Tongue (tissue), 2 donors: ENCODE results near the gene PRXL2B. TPM values are rescaled to one million over a fixed set of nuclear protein-coding genes. Genes with fewer than 3 reads are reported as not detected.
A peak's percentile ranks its signal among the peaks of the same experiment; 100 is the strongest.
"Not testable (repeated sequence)": the region's sequence is repeated elsewhere in the genome, so short reads cannot be mapped to it uniquely, and the experiment has no call there.

Experiments used
- DNase-seq: peaks from one replicate; pipeline ENCODE4 v3.0.0-alpha.2; 2015
- total RNA-seq: library from RNA; depleted of rRNA; stranded (reverse); fragments of >200 nt; gene quantifications from one replicate; pipeline ENCODE4 v1.2.3, GENCODE V29; 2014

The PRXL2B gene
- total RNA-seq, 1 donor from 2014 or later: 15.4 TPM

- DNase-seq: not testable (repeated sequence)
Measured at GRCh38 chr1:2550309-2550861, 36.2 kb upstream of the PRXL2B start.

GRCh38 chr1:2551544-2551943 lies 35.0 kb upstream of the PRXL2B start:
- not testable (repeated sequence) for DNase-seq

- no peak for DNase-seq
Measured at GRCh38 chr1:2552189-2552588, 34.4 kb upstream of the PRXL2B start.

GRCh38 chr1:2553076-2553475 lies 33.5 kb upstream of the PRXL2B start:
- DNase-seq: not testable (repeated sequence)

DNA sequence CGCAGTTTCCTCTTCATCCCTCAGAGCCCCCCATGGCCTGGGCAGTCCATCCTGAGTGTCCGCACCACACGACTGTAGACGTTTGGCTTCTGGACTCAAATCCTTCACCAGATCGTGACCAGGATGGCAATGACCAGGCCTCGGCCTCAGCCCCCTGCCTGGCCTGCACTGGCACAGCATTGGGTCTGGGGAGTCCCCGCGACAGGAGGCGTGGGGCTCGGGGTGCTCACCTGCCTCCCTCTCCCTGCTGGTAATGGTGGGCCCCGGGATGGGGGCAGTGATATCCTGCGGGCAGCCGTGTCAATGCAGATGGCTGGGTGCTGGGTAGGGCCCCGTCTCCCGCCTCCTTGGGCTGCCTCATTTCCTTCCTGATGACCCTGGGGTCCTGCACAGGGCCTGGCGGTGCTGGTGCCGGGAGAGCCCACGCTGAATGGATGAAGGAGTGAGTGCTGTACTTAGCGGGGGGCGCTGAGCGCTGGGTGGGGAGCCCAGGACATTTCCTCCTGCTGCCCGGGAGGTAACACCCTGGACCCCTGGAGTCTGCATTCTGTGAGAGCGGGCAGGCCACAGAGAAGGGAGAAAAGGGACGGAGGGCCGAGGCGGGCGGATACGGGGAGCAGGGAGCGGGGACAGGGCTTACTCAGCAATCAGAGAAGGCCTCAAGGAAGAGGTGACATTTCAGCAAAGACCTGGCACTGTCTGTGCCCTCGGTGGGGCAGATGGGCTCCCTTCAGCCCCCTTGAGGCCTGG lies 32.5 kb upstream of the PRXL2B start:
- no peak for DNase-seq

DNA sequence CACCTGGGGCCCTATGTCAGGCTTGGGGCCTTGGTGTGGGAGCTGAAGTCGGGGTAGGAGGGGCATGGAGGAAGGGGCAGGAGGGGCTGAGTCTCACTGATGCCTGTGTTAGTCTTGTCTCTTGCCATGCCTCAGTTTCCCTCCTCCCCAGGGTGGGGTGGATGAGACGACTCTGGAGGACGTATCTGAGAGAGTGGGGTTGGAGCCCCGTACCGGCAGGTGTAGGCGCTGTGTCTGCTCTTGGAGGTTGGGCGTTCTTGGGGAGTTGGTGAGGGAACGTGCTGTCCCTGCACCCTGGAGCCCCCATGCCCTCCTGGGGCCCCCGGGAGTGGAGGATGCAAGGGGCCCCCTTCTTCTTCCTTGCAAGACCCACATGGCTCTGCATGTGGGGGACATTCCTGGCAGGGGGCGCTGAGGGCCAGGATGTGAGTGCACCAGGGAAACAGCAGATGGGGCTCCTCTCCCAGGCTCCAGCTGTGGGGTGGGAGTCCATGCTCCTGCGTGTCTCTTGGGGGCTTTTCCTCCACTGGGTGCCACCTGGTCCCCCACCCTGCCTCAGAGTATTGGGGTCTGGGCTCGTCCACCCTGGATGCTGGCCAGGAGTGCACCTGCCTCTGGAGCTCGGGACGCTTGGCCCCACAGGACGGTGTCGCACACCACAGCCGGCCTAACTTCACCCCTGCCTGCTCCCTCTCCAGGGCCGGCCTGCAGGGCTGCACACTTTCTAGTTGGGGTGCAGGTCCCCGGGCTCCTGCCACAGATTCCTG lies 31.8 kb upstream of the PRXL2B start:
- no peak for DNase-seq

DNA sequence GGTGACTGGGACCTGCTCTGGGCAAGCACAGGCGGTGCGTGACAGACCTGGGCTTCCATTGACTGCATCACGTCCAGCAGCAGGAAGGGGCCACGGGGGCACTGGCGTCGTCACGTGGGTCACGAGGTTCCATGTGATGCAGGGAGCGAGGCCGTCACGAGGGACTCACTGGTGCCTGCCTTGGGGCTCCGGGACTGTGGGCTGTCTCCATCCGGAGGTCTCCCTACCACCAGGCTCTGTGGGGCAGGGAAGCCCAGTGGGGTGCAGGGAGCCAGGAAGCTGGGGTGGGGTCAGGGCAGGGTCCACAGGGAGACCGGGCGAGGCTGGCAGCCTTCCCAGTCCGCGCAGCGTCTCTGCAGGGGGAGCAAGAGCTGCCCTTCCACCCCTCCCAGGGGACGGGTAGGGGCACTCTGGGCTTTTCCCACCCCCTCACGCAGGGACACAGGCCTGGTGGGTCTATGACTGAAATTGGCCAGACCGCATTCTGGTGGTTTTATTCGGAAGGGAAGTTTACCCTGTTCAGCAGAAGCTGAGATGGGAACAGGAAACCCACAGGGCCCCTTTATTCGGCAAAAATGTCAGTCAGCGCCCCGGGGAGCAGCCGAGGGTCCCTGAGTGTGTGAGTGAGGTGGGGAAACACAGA lies 30.8 kb upstream of the PRXL2B start:
- no peak for DNase-seq

DNA sequence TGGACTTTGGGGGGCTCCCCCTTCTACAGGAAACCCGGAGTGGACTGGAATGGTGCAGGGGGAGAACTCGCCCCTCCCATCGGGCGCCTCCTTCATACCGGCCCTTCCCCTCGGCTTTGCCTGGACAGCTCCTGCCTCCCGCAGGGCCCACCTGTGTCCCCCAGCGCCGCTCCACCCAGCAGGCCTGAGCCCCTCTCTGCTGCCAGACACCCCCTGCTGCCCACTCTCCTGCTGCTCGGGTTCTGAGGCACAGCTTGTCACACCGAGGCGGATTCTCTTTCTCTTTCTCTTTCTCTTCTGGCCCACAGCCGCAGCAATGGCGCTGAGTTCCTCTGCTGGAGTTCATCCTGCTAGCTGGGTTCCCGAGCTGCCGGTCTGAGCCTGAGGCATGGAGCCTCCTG lies 30.3 kb upstream of the PRXL2B start, which contains the start of gene TNFRSF14:
TSS of gene TNFRSF14 (plus strand) at position 95 of the 401 bp plus-strand sequence. CDS start at position 389, 294 bp downstream.
- peak; percentile 60 for DNase-seq

- no peak for DNase-seq
Measured at GRCh38 chr1:2556678-2557481, 29.7 kb upstream of the PRXL2B start.

DNA sequence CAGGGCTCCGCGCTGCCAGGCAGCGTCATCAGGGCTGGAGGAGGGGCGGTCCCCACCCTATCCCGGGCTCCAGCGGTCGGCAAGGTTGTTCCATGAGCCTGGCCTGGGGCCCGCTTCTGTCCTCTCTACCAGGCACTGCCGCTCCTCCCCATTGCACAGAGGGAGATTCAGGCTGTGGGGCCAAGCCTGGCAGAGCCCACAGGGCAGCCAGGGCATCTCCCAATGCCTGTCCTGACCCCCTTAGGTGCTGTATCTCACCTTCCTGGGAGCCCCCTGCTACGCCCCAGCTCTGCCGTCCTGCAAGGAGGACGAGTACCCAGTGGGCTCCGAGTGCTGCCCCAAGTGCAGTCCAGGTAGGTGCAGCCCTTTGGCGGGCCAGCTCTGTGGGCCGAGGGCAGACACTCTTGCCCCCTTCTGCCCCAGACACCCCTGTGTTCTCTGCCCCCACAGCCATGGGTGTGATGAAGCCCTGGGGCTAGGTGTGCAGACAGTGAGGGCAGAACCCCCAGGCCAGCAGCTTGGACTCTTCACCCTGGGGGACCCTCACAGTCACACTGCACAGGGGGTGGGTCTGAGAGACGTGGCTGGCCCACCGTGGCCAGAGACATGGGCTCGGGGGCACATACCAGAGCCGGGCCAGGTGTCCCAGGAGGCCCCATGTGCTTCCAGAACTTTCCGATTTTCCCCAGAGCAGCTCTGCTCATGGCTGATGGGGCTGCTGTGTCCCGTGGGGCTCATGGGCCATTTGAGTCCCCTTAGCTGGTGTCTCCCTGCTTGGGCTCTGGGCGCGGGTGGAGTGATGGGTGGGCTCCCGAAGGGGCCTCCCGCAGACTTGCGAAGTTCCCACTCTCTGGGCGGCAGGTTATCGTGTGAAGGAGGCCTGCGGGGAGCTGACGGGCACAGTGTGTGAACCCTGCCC lies 28.8 kb upstream of the PRXL2B start:
- no peak for DNase-seq

- no peak for DNase-seq
Measured at GRCh38 chr1:2558420-2558819, 28.2 kb upstream of the PRXL2B start.

DNA sequence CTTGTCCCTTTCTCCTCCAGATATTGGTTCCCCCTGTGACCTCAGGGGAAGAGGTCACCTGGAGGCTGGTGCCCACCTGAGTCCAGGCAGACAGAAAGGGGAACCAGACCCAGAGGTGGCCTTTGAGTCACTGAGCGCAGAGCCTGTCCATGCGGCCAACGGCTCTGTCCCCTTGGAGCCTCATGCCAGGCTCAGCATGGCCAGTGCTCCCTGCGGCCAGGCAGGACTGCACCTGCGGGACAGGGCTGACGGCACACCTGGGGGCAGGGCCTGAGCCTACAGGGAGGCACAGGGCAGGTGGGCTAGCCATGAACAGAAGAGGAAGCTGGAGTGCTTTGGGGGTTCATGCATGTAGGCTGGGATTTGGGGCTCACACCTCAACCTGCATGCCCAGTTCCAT lies 27.7 kb upstream of the PRXL2B start:
- DNase-seq: no peak

- no peak for DNase-seq
Measured at GRCh38 chr1:2559509-2560298, 26.9 kb upstream of the PRXL2B start.

- no peak for DNase-seq
Measured at GRCh38 chr1:2560299-2561073, 26.1 kb upstream of the PRXL2B start.

GRCh38 chr1:2561446-2561845 lies 25.1 kb upstream of the PRXL2B start:
- no peak for DNase-seq

- DNase-seq: no peak
Measured at GRCh38 chr1:2561898-2562895, 24.4 kb upstream of the PRXL2B start.

DNA sequence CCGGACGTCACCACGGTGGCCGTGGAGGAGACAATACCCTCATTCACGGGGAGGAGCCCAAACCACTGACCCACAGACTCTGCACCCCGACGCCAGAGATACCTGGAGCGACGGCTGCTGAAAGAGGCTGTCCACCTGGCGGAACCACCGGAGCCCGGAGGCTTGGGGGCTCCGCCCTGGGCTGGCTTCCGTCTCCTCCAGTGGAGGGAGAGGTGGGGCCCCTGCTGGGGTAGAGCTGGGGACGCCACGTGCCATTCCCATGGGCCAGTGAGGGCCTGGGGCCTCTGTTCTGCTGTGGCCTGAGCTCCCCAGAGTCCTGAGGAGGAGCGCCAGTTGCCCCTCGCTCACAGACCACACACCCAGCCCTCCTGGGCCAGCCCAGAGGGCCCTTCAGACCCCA lies 23.4 kb upstream of the PRXL2B start:
- no peak for DNase-seq
